ENCODE measurements around the gene CHD9NB. TPM values are rescaled to one million over a fixed set of nuclear protein-coding genes. Genes with fewer than 3 reads are reported as not detected.

Gene CHD9NB
- total RNA-seq, 1 experiment from 2014 or later: 6.4 TPM

GRCh38 chr16:53082509-53082908 lies 29.8 kb upstream of the CHD9NB start:
- no peak for DNase-seq
- no peak overlapping the region for H3K4me3 Mint-ChIP-seq (ENCODE audit: low read depth, unreplicated experiment)
- no peak overlapping the region for H3K27ac Mint-ChIP-seq (ENCODE audit: unreplicated experiment)
- H3K27me3 Mint-ChIP-seq (ENCODE audit: unreplicated experiment): no peaks in the 10 kb centered on the region
- intact Hi-C loops (cut with micrococcal nuclease; ENCODE audit: unreplicated experiment): no loop called here
- TF ChIP-seq, protein P1, sequence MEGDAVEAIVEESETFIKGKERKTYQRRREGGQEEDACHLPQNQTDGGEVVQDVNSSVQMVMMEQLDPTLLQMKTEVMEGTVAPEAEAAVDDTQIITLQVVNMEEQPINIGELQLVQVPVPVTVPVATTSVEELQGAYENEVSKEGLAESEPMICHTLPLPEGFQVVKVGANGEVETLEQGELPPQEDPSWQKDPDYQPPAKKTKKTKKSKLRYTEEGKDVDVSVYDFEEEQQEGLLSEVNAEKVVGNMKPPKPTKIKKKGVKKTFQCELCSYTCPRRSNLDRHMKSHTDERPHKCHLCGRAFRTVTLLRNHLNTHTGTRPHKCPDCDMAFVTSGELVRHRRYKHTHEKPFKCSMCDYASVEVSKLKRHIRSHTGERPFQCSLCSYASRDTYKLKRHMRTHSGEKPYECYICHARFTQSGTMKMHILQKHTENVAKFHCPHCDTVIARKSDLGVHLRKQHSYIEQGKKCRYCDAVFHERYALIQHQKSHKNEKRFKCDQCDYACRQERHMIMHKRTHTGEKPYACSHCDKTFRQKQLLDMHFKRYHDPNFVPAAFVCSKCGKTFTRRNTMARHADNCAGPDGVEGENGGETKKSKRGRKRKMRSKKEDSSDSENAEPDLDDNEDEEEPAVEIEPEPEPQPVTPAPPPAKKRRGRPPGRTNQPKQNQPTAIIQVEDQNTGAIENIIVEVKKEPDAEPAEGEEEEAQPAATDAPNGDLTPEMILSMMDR (IDR thresholded peaks at IDR 0.05; ENCODE audit: unreplicated experiment): no peak
- no peaks in the 10 kb centered on the region for H3K36me3 Mint-ChIP-seq (ENCODE audit: insufficient read depth, unreplicated experiment)
- peaks cover 22% of the 10 kb centered on the region for H3K4me1 Mint-ChIP-seq (ENCODE audit: low read depth, unreplicated experiment)
- no peaks in the 10 kb centered on the region for H3K9me3 Mint-ChIP-seq (ENCODE audit: low read depth, unreplicated experiment)
- BruUV-seq (replicated peaks): no TSS peak
- CTCF ChIA-PET: interaction anchor here (0.6 kb wide), 1 partner anchor 773 kb away, joined by 3 read pairs; no protein-coding TSS in a partner anchor

- no peaks in the 10 kb centered on the region for H3K9me3 Mint-ChIP-seq (ENCODE audit: low read depth, unreplicated experiment)
- TF ChIP-seq, protein P1 (IDR thresholded peaks at IDR 0.05; ENCODE audit: unreplicated experiment): no peak
- no peaks in the 10 kb centered on the region for H3K27me3 Mint-ChIP-seq (ENCODE audit: unreplicated experiment)
- H3K4me1 Mint-ChIP-seq (ENCODE audit: low read depth, unreplicated experiment): peaks cover 22% of the 10 kb centered on the region
- intact Hi-C loops (cut with micrococcal nuclease; ENCODE audit: unreplicated experiment): no loop called here
- no peak overlapping the region for H3K27ac Mint-ChIP-seq (ENCODE audit: unreplicated experiment)
- no peaks in the 10 kb centered on the region for H3K36me3 Mint-ChIP-seq (ENCODE audit: insufficient read depth, unreplicated experiment)
- no peak overlapping the region for H3K4me3 Mint-ChIP-seq (ENCODE audit: low read depth, unreplicated experiment)
- no peak for DNase-seq
- CTCF ChIA-PET: interaction anchor here (0.6 kb wide), 1 partner anchor 773 kb away, joined by 3 read pairs; no protein-coding TSS in a partner anchor
- no TSS peak for BruUV-seq (replicated peaks)
Measured at GRCh38 chr16:53081686-53082407, 29.1 kb upstream of the CHD9NB start.

GRCh38 chr16:53081032-53081424 lies 28.3 kb upstream of the CHD9NB start:
- TF ChIP-seq, protein P1 (IDR thresholded peaks at IDR 0.05; ENCODE audit: unreplicated experiment): no peak
- no peak for DNase-seq
- Mint-ChIP-seq H3K9me3 (ENCODE audit: low read depth, unreplicated experiment) (no peaks in the 10 kb centered on the region), H3K4me3 (ENCODE audit: low read depth, unreplicated experiment) (no peak overlapping the region), H3K36me3 (ENCODE audit: insufficient read depth, unreplicated experiment) (no peaks in the 10 kb centered on the region), H3K27me3 (ENCODE audit: unreplicated experiment) (no peaks in the 10 kb centered on the region), H3K4me1 (ENCODE audit: low read depth, unreplicated experiment) (peaks cover 22% of the 10 kb centered on the region), H3K27ac (ENCODE audit: unreplicated experiment) (no peak overlapping the region)
- no TSS peak for BruUV-seq (replicated peaks)
- CTCF ChIA-PET: no interaction called here
- intact Hi-C loops (cut with micrococcal nuclease; ENCODE audit: unreplicated experiment): no loop called here

- Mint-ChIP-seq H3K36me3 (ENCODE audit: insufficient read depth, unreplicated experiment) (peaks cover 3% of the 10 kb centered on the region), H3K9me3 (ENCODE audit: low read depth, unreplicated experiment) (peaks cover 3% of the 10 kb centered on the region), H3K4me1 (ENCODE audit: low read depth, unreplicated experiment) (peaks cover 22% of the 10 kb centered on the region), H3K27me3 (ENCODE audit: unreplicated experiment) (no peaks in the 10 kb centered on the region), H3K27ac (ENCODE audit: unreplicated experiment) (no peak overlapping the region), H3K4me3 (ENCODE audit: low read depth, unreplicated experiment) (no peak overlapping the region)
- no TSS peak for BruUV-seq (replicated peaks)
- TF ChIP-seq, protein P1 (IDR thresholded peaks at IDR 0.05; ENCODE audit: unreplicated experiment): no peak
- intact Hi-C loops (cut with micrococcal nuclease; ENCODE audit: unreplicated experiment): no loop called here
- no peak for DNase-seq
- CTCF ChIA-PET: interaction anchor here (1.0 kb wide), 1 partner anchor 20 kb away, joined by 3 read pairs; no protein-coding TSS in a partner anchor
Measured at GRCh38 chr16:53080345-53081031, 27.8 kb upstream of the CHD9NB start.

Measured in Calu3 (cell line).